Activated naive CD4-positive, alpha-beta T cell treated with anti-CD3 and anti-CD28 coated beads, Interleukin-2, amount 10 ng/mL, durations not matched to agents 7 days and 5 days (primary cell): ENCODE data around the gene NIF3L1.
"Not testable (repeated sequence)": the region's sequence is repeated elsewhere in the genome, so short reads cannot be mapped to it uniquely, and the experiment has no call there.

Source experiments
- CTCF ChIA-PET: fragments of 350-600 bp; sonication (Branson Sonifier 250); formaldehyde crosslinking; loops from one replicate; lab custom pipeline; 2021; ENCODE audit warnings: antibody characterized with exemption; lab: Charles Lee
- DNase-seq: peaks from one replicate; pipeline ENCODE4 v3.0.0-alpha.2; 2020
- H3K27ac Mint-ChIP-seq: one replicate; pipeline ENCODE4 v1.8.0; 2021; ENCODE audit warnings: mild to moderate bottlenecking, moderate library complexity, mixed read lengths
- H3K27me3 Mint-ChIP-seq: one replicate; pipeline ENCODE4 v1.8.0; 2021; ENCODE audit warnings: mild to moderate bottlenecking, mixed read lengths
- H3K36me3 Mint-ChIP-seq: one replicate; pipeline ENCODE4 v1.8.0; 2021; ENCODE audit warnings: mixed read lengths
- H3K4me1 Mint-ChIP-seq: one replicate; pipeline ENCODE4 v1.8.0; 2021; ENCODE audit warnings: mixed read lengths
- H3K4me3 Mint-ChIP-seq: one replicate; pipeline ENCODE4 v1.8.0; 2021; ENCODE audit warnings: mild to moderate bottlenecking, moderate library complexity, mixed read lengths
- H3K9me3 Mint-ChIP-seq: one replicate; pipeline ENCODE4 v1.8.0; 2021; ENCODE audit warnings: mixed read lengths

NIF3L1 gene

DNA sequence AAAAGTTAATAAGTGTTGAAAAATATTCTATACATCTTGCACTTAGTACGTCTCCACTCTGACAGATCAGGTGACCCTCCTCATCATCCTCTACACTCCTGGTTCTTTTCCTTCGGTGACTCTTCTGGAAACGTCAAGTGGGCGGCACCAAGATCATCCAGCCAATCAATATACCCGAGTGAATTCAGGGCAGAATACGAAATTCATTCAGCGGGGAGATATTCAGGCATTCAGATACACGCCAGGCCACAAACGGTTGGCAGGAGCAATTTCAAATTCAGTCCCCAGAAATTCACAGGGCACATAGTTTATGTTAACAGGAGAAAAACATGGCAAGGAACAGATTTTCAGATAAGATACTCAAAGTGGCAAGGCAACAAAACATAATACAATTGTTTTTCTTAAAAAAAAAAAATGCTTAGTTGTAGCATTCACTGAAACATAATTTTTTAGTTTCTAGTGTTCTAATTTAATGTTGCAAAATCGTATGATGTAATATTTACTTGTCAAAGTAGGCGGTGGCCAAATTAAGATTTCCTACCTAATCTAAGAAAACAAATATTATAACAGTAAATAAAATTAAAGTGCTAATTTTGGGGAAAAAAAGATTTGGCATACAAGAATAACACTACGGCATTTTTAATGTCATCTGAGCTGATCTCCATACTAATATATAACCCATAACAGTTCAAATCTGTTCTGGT, 28.9 kb upstream of the NIF3L1 start:
- H3K27me3 Mint-ChIP-seq, result peaks cover 7% of the 10 kb centered on the region
- H3K27ac Mint-ChIP-seq, result peak overlapping the region; percentile 72
- H3K36me3 Mint-ChIP-seq, result peaks cover 76% of the 10 kb centered on the region
- DNase-seq, result peak; percentile 53
- CTCF ChIA-PET, result interaction anchor here (1.2 kb wide), 1 partner anchor 44 kb away, joined by 3 read pairs; no protein-coding TSS in a partner anchor
- H3K4me3 Mint-ChIP-seq, result peak overlapping the region; percentile 89
- peaks cover 57% of the 10 kb centered on the region for H3K4me1 Mint-ChIP-seq
- no peaks in the 10 kb centered on the region for H3K9me3 Mint-ChIP-seq

DNA sequence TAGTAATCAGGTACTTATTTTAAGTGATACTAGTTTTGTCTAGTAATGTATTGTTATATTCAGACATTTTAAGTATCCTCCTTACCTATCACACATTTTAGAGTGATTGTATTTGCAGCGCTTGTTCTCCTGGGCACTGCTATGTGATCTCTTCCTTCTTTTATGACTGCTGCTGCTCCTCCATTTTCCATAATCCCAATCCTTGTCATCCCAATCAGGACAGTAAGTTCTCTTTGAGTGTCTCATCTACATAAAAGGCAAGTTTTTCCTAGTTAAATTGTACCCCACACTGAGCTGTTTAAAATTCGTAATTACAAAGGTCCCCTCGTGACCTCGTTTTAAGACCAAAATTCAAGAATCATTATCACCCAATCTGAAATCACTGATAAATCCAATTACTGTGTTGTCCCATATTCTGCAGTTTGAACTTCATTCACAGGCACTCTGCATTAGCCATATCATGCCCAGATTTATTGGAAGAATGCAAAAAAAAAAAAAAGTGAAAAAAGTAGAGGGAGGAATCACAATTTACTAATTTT, 27.5 kb upstream of the NIF3L1 start:
- Mint-ChIP-seq H3K27me3 (peaks cover 7% of the 10 kb centered on the region), H3K4me1 (peaks cover 59% of the 10 kb centered on the region), H3K9me3 (no peaks in the 10 kb centered on the region), H3K27ac (peak overlapping the region; percentile 97), H3K36me3 (peaks cover 69% of the 10 kb centered on the region), H3K4me3 (peak overlapping the region; percentile 89)
- CTCF ChIA-PET, result interaction anchor here (1.6 kb wide), 1 partner anchor 28 kb away, joined by 5 read pairs; the partner anchor contains the start of genes NIF3L1 and PPIL3
- no peak for DNase-seq

DNA sequence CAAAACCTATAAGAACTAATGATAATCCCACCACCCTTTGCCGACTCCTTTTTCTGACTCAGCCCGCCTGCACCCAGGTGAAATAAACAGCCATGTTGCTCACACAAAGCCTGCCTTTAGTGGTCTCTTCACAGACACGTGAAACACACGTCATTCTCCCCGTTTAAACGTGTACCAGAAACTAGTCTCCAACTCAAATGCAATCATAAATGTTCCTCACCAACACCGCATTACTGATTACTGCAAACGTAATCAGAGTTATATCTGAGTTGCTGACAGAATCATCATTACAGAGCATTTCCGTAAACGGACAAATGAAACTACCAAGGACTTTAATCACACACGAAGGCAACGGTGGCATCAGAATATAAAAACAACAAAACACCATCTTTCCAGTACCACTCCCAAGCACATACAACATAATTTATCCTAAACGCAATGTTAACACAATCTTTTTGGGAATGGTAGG, 26.6 kb upstream of the NIF3L1 start:
- Mint-ChIP-seq H3K9me3 (no peaks in the 10 kb centered on the region), H3K36me3 (peaks cover 62% of the 10 kb centered on the region), H3K27me3 (peaks cover 7% of the 10 kb centered on the region), H3K4me3 (peak overlapping the region; percentile 89), H3K27ac (peak overlapping the region; percentile 97), H3K4me1 (peaks cover 57% of the 10 kb centered on the region)
- CTCF ChIA-PET, result interaction anchor here (1.6 kb wide), 1 partner anchor 27 kb away, joined by 5 read pairs; the partner anchor contains the start of genes NIF3L1 and PPIL3
- DNase-seq, result peak; percentile 74

DNA sequence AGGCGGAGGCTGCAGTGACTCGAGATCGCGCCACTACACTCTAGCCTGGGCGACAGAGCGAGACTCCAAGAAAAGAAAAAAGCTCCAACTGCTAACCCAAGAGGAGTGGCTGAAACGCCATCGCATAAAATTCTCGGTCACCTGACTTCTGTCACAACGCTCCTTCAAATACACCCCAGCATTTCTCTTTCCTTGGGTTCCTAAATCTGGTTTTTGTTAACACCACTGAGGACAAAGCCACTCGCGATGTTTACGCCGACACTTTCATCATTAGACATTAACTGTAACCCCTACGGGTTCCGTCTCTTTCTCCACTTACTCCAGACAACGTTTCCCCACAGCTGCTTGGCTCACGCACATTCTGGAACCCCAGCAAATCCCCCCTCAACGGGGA, 25.4 kb upstream of the NIF3L1 start:
- peak; percentile 56 for DNase-seq
- H3K36me3 Mint-ChIP-seq, result peaks cover 49% of the 10 kb centered on the region
- H3K4me1 Mint-ChIP-seq, result peaks cover 51% of the 10 kb centered on the region
- H3K4me3 Mint-ChIP-seq, result peak overlapping the region; percentile 89
- H3K9me3 Mint-ChIP-seq, result no peaks in the 10 kb centered on the region
- CTCF ChIA-PET, result interaction anchor here (0.6 to 1.6 kb wide), 5 partner anchors 26 to 368 kb away, joined by 3 to 5 read pairs (median 3); no protein-coding TSS in a partner anchor
- peak overlapping the region; percentile 97 for H3K27ac Mint-ChIP-seq
- peaks cover 7% of the 10 kb centered on the region for H3K27me3 Mint-ChIP-seq

DNA sequence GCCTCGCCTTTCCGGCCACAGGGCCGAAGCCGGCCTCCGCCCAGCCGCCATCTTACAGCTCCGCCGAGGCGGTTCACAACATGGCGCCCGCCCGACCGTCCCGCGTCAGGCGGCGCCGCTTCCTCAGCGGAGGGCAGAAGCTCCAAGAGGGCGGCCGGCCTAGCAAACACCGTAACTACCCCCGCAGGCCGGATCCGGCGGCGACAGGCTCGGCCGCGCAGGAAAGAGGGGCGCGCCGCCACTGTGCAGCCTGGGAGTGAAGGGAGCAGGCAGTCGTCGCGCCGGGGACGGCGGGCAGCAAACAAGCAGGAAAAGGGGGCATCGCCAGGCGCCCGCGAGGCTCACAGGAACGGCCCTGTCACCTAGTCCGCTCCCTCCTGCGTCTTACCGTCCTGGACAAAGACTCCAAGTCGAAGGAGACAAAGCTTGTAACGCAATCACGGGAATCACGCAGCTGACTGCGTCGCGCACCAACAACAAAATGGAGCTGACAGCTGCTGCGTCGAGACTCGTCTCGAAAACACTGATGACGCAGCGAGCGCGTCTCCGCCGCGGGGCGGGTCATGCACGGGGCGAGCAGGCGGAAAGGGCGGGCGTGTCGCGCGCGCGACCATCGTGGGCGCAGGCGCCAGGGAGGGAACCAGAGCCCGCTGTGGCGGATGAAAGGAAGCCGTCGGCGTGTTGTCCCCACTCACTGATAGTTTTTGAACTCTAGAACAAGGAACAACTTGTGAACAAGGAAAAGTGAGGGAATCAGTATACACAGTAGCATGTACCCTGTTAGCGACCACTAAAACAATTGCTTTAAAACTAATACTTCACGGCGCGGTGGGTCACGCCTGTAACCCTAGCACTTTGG, 24.8 kb upstream of the NIF3L1 start, which contains the start of gene CLK1:
CLK1 (minus strand) TSS at position 483 of the 859 bp plus-strand sequence. CDS start 2,796 bp downstream, outside the sequence.
- peak; percentile 98 for DNase-seq
- Mint-ChIP-seq H3K4me1 (peaks cover 52% of the 10 kb centered on the region), H3K36me3 (peaks cover 49% of the 10 kb centered on the region), H3K9me3 (no peaks in the 10 kb centered on the region), H3K27ac (peak within 1 kb of the TSS; percentile 97), H3K27me3 (peaks cover 7% of the 10 kb centered on the region), H3K4me3 (peak within 1 kb of the TSS; percentile 89)
- CTCF ChIA-PET, result interaction anchor here (0.7 to 1.6 kb wide), 5 partner anchors 26 to 368 kb away, joined by 3 to 5 read pairs (median 3); no protein-coding TSS in a partner anchor

DNA sequence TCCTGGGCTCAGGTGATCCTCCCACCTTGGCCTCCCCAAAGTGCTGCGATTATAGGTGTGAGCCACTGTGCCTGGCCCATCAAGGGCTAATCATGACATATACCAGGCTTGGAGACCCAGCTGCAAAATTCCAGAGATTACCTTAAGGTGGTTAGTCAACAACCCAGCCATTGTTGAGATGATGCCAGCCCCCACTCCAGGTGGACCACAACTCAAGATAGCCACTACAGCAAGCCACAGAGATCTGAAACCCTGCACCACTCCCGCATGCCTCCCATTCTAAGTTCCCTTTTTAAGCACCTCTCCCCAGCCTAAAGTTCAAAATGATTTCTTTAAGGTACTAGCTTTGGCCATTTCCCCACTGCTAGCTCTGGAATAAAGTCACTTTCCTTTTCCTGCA, 20.2 kb upstream of the NIF3L1 start:
- Mint-ChIP-seq H3K27ac (peak overlapping the region; percentile 37), H3K9me3 (no peaks in the 10 kb centered on the region), H3K36me3 (peaks cover 29% of the 10 kb centered on the region), H3K4me1 (peaks cover 40% of the 10 kb centered on the region), H3K4me3 (no peak overlapping the region), H3K27me3 (peaks cover 7% of the 10 kb centered on the region)
- no peak for DNase-seq
- CTCF ChIA-PET, result no interaction called here

DNA sequence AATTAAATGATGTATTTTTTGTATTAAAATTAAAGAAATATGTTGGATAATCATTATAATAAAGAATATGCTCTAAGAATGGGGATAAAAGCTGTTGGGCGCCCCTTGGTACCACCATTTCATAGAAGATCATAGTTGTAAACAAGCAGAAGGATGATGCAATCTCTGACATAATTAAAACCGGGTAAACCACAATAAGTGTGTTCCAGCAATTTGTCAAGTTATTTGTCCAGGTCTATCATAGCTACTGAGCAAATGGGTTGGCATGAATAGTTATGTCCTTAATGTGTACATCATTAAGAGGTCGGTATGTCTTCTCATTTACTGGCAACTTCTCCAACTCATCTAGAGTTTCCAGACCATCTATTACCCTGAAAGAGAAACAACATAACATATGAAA, 18.0 kb upstream of the NIF3L1 start:
- Mint-ChIP-seq H3K4me3 (no peak overlapping the region), H3K36me3 (peaks cover 41% of the 10 kb centered on the region), H3K4me1 (peaks cover 28% of the 10 kb centered on the region), H3K9me3 (no peaks in the 10 kb centered on the region), H3K27me3 (no peaks in the 10 kb centered on the region), H3K27ac (no peak overlapping the region)
- DNase-seq, result no peak
- CTCF ChIA-PET, result no interaction called here

DNA sequence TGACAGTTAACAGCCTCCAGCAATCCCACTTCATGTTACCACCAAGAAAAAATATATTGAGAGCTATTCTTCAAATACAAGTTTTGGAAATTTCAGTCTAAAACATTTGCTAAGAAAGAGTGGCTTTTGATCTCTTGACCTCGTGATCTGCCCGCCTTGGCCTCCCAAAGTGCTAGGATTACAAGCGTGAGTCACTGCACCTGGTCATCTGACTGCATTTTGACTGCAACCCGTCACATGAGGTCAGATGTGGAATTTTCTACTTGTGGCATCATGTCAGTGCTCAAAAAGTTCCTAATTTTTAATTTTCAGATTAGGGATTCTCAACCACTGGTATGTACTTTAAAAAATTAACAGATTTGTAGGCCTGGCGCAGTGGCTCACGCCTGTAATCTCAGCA, 15.6 kb upstream of the NIF3L1 start:
- CTCF ChIA-PET, result no interaction called here
- Mint-ChIP-seq H3K36me3 (peaks cover 46% of the 10 kb centered on the region), H3K27ac (no peak overlapping the region), H3K4me3 (no peak overlapping the region), H3K9me3 (no peaks in the 10 kb centered on the region), H3K27me3 (no peaks in the 10 kb centered on the region), H3K4me1 (peaks cover 20% of the 10 kb centered on the region)
- DNase-seq, result no peak

DNA sequence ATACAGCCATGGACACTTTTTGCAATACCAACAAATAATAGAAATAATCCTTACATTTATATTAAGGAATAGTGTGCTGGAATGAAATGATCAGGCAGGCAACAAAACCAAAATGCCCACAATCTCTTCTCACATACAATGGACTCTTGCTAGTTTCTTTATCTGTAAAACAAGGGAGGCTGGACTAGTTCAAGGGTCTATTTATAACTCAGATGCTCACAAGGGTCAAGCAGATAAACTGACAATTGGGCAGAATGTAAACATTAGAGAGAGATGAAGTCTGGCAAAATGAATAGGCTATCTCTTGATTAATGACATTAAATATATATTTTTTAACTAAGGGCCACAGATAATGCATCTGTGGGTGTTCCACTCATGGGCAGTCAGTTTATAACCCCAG, 11.7 kb upstream of the NIF3L1 start:
- Mint-ChIP-seq H3K36me3 (peaks cover 51% of the 10 kb centered on the region), H3K9me3 (no peaks in the 10 kb centered on the region), H3K4me1 (peaks cover 5% of the 10 kb centered on the region), H3K27ac (no peak overlapping the region), H3K4me3 (no peak overlapping the region), H3K27me3 (no peaks in the 10 kb centered on the region)
- no peak for DNase-seq
- CTCF ChIA-PET, result no interaction called here

DNA sequence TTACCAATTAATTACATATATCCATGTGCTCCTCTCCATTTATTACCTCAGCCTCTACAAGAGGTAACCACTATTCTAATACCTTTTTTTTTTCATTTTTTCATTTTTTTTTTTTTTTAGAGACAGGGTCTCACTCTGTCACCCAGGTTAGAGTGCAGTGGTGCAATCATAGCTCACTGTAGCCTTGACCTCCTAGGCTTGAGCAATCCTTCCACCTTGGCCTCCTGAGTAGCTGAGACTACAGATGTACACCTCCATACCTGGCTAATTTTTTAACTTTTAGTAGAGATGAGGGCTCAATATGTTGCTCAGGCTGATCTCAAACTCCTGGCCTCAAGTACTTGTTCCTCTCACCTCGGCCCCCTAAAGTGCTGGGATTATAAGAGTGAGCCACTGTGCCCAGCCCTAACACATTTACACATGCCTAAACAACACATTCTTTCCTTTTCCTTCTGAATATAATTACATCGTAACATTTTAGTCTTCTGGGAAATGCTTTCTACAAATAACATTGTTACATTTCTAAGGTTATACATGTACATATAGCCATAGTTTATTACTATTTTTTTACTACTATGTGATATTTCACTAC, 10.8 kb upstream of the NIF3L1 start:
- Mint-ChIP-seq H3K9me3 (no peaks in the 10 kb centered on the region), H3K27ac (no peak overlapping the region), H3K4me1 (peaks cover 8% of the 10 kb centered on the region), H3K4me3 (no peak overlapping the region), H3K27me3 (no peaks in the 10 kb centered on the region), H3K36me3 (peaks cover 52% of the 10 kb centered on the region)
- DNase-seq, result no peak
- CTCF ChIA-PET, result interaction anchor here (0.7 kb wide), 1 partner anchor 393 kb away, joined by 3 read pairs; no protein-coding TSS in a partner anchor

DNA sequence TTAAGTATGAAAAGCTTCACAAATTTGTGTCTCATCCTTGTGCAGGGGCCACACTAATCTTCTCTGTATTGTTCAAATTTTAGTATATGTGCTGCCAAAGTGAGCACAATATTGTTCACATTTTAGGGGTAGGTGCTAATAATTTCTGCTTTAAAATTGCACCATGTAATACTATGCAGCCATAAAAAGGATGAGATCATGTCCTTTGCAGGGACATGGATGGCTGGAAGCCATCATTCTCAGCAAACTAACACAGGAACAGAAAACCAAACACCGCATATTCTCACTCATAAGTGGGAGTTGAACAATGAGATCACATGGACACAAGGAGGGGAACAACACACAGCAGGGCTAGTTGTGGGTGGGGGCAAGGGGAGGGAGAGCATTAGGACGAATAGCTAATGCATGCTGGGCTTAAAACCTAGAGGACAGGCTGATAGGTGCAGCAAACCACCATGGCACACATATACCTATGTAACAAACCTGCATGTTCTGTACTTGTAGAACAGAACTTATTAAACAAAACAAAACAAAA, 7.4 kb upstream of the NIF3L1 start:
- not testable (repeated sequence) for H3K27ac Mint-ChIP-seq, H3K27me3 Mint-ChIP-seq, H3K9me3 Mint-ChIP-seq, DNase-seq, H3K4me3 Mint-ChIP-seq
- H3K36me3 Mint-ChIP-seq, result peaks cover 49% of the 10 kb centered on the region
- H3K4me1 Mint-ChIP-seq, result peaks cover 24% of the 10 kb centered on the region
- CTCF ChIA-PET, result interaction anchor here (0.9 kb wide), 1 partner anchor 9 kb away, joined by 3 read pairs; no protein-coding TSS in a partner anchor

DNA sequence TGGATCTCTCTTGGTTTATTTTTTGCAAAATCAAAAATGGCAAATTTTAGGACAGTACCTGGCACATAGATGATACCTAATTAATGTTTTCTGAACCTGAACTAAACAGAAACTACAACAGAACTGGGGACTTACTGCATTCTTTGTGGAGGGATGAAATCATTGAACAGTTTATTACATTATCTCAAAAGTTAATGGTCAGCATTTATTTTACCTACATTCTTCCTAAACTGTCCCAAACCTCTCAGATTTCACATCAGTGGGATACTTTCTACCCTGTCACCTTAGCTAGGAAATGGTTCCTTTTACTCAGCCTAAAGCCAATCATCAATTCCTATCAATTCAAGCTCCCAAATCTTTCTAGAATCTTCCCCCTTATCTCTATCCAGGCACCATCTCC, 10.3 kb downstream of the NIF3L1 start:
- Mint-ChIP-seq H3K36me3 (peaks cover 54% of the 10 kb centered on the region), H3K9me3 (no peaks in the 10 kb centered on the region), H3K4me1 (peaks cover 11% of the 10 kb centered on the region), H3K27ac (no peak overlapping the region), H3K4me3 (no peak overlapping the region), H3K27me3 (no peaks in the 10 kb centered on the region)
- no peak for DNase-seq
- CTCF ChIA-PET, result interaction anchor here (2.5 kb wide), 1 partner anchor 10 kb away, joined by 14 read pairs; the partner anchor contains the start of gene NIF3L1

DNA sequence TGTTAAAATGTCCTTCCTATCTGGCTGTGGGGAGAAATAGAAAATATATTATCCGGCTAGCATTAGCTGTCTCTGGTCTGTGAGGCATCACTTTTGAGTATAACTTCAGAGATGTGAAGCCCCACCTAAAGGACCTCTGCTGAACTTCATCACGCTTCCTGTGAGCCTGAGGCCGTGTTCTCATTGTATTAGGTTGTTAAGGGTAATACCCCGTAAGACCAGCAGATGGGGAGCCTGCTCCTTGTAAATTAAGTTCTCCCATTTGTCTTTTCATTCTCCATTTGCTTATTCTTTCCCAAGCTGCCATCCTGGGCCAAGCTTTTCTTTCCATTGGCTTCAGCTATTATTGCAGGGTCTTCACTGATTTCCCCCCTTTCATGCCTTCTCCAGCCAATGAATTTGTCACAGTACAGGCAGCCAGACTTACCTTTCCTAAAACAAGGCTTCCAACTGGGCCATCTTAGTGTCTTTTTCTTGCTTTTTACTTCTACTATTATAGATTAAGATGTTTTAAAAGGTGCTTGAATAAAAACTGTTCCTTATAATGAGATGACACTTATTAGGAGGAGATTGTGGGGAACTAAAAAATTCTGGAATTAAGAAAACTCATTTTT, 12.4 kb downstream of the NIF3L1 start:
- Mint-ChIP-seq H3K27ac (peak overlapping the region; percentile 75), H3K4me3 (no peak overlapping the region), H3K27me3 (no peaks in the 10 kb centered on the region), H3K4me1 (peaks cover 11% of the 10 kb centered on the region), H3K9me3 (no peaks in the 10 kb centered on the region), H3K36me3 (peaks cover 51% of the 10 kb centered on the region)
- CTCF ChIA-PET, result interaction anchor here (0.7 to 3.5 kb wide), 31 partner anchors 9 to 331 kb away, joined by 3 to 30 read pairs (median 4); partner anchors contain the start of genes CASP10, CLK1, HYCC2 and NDUFB3
- peak; percentile 84 for DNase-seq
